ENCODE results near the gene MYO16. TPM values are rescaled to one million over a fixed set of nuclear protein-coding genes. Genes with fewer than 3 reads are reported as not detected.

MYO16 gene
- polyA plus RNA-seq, 2 of the 4 experiments (the other 2 are of a cell fraction) = 0.03 to 0.06 TPM

DNA sequence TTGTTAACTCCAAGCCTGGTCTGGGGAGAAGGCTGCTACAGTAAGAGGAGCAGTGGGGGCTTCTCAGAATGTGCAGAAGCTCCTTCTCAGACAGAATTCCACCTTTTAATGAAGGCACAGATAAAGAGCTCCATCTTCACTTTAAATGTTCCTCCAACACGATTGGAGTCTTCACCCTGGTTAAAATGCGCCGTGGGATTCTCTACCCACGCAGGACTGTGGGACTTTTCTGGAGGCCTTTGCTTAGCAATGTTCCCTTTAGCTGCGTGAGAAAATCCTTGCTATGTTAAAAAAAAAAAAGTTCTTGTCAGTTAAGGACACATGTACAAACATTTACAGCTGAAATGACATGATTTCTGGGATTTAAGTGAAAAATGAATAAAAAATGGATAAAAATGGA, 546.3 kb downstream of the MYO16 start:
- DNase-seq (ENCODE audit: low read depth in 1 of 2, low spot score in 1 of 2) (no peak), ATAC-seq (no peak), FAIRE-seq (no peak)
- TF ChIP-seq, protein P1, sequence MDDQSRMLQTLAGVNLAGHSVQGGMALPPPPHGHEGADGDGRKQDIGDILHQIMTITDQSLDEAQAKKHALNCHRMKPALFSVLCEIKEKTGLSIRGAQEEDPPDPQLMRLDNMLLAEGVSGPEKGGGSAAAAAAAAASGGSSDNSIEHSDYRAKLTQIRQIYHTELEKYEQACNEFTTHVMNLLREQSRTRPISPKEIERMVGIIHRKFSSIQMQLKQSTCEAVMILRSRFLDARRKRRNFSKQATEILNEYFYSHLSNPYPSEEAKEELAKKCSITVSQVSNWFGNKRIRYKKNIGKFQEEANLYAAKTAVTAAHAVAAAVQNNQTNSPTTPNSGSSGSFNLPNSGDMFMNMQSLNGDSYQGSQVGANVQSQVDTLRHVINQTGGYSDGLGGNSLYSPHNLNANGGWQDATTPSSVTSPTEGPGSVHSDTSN (IDR thresholded peaks at IDR 0.05) = no peak
- TF ChIP-seq POLR2A (IDR thresholded peaks at IDR 0.05; ENCODE audit: low read length) (no peak), RCOR1 (IDR thresholded peaks at IDR 0.05; ENCODE audit: low read depth, low read length) (no peak), ZC3H11A (IDR thresholded peaks at IDR 0.05) (no peak), HEYL (CRISPR knock-in tag; IDR thresholded peaks at IDR 0.05) (no peak), EHF (CRISPR knock-in tag; IDR thresholded peaks at IDR 0.05) (no peak), SREBF2 (IDR thresholded peaks at IDR 0.05) (no peak), JUN (IDR thresholded peaks at IDR 0.05) (no peak), FOSB (CRISPR knock-in tag; IDR thresholded peaks at IDR 0.05) (no peak), FOXS1 (CRISPR knock-in tag; IDR thresholded peaks at IDR 0.05) (no peak), RAD21 (conservative IDR thresholded peaks at IDR 0.05 in 1 of 2, IDR thresholded peaks at IDR 0.05 in 1 of 2) (no peak), KDM1A (IDR thresholded peaks at IDR 0.05; ENCODE audit: low read depth) (no peak), MYC (IDR thresholded peaks at IDR 0.05; ENCODE audit: borderline replicate concordance, low read length) (no peak)
- TF ChIP-seq, protein P2, sequence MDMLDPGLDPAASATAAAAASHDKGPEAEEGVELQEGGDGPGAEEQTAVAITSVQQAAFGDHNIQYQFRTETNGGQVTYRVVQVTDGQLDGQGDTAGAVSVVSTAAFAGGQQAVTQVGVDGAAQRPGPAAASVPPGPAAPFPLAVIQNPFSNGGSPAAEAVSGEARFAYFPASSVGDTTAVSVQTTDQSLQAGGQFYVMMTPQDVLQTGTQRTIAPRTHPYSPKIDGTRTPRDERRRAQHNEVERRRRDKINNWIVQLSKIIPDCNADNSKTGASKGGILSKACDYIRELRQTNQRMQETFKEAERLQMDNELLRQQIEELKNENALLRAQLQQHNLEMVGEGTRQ (IDR thresholded peaks at IDR 0.05) = no peak
- TF ChIP-seq, protein P3, sequence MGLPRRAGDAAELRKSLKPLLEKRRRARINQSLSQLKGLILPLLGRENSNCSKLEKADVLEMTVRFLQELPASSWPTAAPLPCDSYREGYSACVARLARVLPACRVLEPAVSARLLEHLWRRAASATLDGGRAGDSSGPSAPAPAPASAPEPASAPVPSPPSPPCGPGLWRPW (IDR thresholded peaks at IDR 0.05) = no peak
- TF ChIP-seq, protein P4, sequence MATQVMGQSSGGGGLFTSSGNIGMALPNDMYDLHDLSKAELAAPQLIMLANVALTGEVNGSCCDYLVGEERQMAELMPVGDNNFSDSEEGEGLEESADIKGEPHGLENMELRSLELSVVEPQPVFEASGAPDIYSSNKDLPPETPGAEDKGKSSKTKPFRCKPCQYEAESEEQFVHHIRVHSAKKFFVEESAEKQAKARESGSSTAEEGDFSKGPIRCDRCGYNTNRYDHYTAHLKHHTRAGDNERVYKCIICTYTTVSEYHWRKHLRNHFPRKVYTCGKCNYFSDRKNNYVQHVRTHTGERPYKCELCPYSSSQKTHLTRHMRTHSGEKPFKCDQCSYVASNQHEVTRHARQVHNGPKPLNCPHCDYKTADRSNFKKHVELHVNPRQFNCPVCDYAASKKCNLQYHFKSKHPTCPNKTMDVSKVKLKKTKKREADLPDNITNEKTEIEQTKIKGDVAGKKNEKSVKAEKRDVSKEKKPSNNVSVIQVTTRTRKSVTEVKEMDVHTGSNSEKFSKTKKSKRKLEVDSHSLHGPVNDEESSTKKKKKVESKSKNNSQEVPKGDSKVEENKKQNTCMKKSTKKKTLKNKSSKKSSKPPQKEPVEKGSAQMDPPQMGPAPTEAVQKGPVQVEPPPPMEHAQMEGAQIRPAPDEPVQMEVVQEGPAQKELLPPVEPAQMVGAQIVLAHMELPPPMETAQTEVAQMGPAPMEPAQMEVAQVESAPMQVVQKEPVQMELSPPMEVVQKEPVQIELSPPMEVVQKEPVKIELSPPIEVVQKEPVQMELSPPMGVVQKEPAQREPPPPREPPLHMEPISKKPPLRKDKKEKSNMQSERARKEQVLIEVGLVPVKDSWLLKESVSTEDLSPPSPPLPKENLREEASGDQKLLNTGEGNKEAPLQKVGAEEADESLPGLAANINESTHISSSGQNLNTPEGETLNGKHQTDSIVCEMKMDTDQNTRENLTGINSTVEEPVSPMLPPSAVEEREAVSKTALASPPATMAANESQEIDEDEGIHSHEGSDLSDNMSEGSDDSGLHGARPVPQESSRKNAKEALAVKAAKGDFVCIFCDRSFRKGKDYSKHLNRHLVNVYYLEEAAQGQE (IDR thresholded peaks at IDR 0.05) = no peak
- no peak overlapping the region for H3K27ac ChIP-seq
- no peak overlapping the region for H3K4me3 ChIP-seq
- no peaks in the 10 kb centered on the region for H3K4me1 ChIP-seq
- H3K9me3 ChIP-seq = no peaks in the 10 kb centered on the region
- POLR2A ChIA-PET = no interaction called here
- no peak overlapping the region for H3K4me2 ChIP-seq
- WGBS (ENCODE audit: missing lambda C conversion rate) = 95% methylated on average over 5 of the region's 5 CpGs
- CTCF ChIA-PET = no interaction called here

DNA sequence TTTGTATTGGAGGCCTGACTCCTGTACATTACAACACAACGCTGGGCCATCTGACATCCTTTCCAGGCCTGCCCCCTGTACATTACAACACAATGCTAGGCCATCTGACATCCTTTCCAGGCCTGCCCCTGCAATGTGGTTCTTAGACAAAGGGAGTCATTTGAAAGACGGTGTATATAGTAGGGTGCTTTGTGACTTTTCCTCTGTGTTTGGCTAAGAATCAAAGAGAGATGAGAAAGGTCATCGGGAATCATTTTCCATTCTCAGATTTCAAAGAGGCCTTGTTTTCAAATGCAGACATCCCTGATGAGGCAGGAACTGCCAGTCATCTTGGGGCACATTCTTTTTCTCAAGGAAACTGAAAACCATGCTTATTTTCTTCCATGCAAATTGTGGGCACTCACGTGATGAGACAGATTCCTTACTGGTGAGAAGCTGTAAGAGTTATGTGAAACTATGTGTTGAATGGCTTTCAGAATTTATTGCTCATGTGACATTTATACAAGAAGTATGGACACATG, 551.6 kb downstream of the MYO16 start:
- no peak overlapping the region for H3K4me3 ChIP-seq
- POLR2A ChIA-PET = no interaction called here
- no peak for ATAC-seq
- CTCF ChIA-PET = no interaction called here
- DNase-seq (ENCODE audit: low read depth in 1 of 2, low spot score in 1 of 2) = no peak
- FAIRE-seq = no peak
- 0 out of 3 replicates have a peak, but pooled peaks cover 3% of the 10 kb centered on the region for H3K4me1 ChIP-seq
- H3K9me3 ChIP-seq = no peaks in the 10 kb centered on the region
- no peak overlapping the region for H3K4me2 ChIP-seq
- WGBS (ENCODE audit: missing lambda C conversion rate) = 76% methylated on average over 4 of the region's 4 CpGs
- TF ChIP-seq EHF (CRISPR knock-in tag; IDR thresholded peaks at IDR 0.05) (no peak), SREBF2 (IDR thresholded peaks at IDR 0.05) (no peak), CHD4 (IDR thresholded peaks at IDR 0.05; ENCODE audit: borderline replicate concordance) (no peak), RNF2 (IDR thresholded peaks at IDR 0.05; ENCODE audit: borderline replicate concordance, low read depth) (no peak), MYC (IDR thresholded peaks at IDR 0.05; ENCODE audit: borderline replicate concordance, low read length) (no peak), POLR2AphosphoS2 (conservative IDR thresholded peaks at IDR 0.05; ENCODE audit: low read length) (no peak), HOXB5 (CRISPR knock-in tag; IDR thresholded peaks at IDR 0.05) (no peak)
- TF ChIP-seq, protein P5, sequence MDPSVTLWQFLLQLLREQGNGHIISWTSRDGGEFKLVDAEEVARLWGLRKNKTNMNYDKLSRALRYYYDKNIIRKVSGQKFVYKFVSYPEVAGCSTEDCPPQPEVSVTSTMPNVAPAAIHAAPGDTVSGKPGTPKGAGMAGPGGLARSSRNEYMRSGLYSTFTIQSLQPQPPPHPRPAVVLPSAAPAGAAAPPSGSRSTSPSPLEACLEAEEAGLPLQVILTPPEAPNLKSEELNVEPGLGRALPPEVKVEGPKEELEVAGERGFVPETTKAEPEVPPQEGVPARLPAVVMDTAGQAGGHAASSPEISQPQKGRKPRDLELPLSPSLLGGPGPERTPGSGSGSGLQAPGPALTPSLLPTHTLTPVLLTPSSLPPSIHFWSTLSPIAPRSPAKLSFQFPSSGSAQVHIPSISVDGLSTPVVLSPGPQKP (IDR thresholded peaks at IDR 0.05; ENCODE audit: low read depth, low read length) = no peak
- peak overlapping the region in 1 of 2 experiments; percentile 43; a peak in 1 of 6 replicates for H3K27ac ChIP-seq
